GM23248 (cell line): ENCODE data around the gene SKIC3.

Experiments used
- EZH2 ChIP-seq: fragments of 200-600 bp; sonication (generic); IDR thresholded peaks from 2 replicates; pipeline ENCODE4 v1.6.1; 2018; ENCODE audit warnings: antibody characterized with exemption, mild to moderate bottlenecking; ENCODE audit not compliant: insufficient read depth, poor library complexity, severe bottlenecking
- EZH2phosphoT487 ChIP-seq: fragments of 200-600 bp; sonication (generic); IDR thresholded peaks from 2 replicates; pipeline ENCODE4 v1.6.1; 2018; ENCODE audit warnings: antibody characterized with exemption, moderate library complexity, mild to moderate bottlenecking, low read depth; ENCODE audit not compliant: insufficient read depth

DNA sequence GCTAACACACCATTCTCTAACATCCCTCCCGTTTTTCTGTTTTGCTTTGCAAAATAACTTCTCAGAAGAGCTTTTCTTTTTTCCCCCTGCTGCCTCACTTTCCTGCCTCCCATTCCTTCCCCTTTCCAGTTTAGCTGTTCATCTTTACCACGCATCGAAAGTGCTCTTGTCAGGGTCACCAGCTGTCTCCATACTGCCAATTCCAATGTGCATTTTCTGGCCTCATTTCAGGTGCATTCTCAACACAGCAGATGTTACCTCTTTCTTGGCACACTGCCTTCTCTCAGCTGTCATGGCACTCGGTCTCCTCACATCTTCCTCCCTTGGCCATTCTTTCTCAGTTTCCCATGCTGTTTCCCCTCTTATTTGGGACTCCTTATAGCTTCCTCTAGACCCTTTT lies 9.7 kb upstream of the SKIC3 start:
- TF ChIP-seq EZH2 (no peak), EZH2phosphoT487 (no peak)
